ENCODE data around the gene CCDC102A.
A peak's percentile ranks its signal among the peaks of the same experiment; 100 is the strongest.

CCDC102A gene

DNA sequence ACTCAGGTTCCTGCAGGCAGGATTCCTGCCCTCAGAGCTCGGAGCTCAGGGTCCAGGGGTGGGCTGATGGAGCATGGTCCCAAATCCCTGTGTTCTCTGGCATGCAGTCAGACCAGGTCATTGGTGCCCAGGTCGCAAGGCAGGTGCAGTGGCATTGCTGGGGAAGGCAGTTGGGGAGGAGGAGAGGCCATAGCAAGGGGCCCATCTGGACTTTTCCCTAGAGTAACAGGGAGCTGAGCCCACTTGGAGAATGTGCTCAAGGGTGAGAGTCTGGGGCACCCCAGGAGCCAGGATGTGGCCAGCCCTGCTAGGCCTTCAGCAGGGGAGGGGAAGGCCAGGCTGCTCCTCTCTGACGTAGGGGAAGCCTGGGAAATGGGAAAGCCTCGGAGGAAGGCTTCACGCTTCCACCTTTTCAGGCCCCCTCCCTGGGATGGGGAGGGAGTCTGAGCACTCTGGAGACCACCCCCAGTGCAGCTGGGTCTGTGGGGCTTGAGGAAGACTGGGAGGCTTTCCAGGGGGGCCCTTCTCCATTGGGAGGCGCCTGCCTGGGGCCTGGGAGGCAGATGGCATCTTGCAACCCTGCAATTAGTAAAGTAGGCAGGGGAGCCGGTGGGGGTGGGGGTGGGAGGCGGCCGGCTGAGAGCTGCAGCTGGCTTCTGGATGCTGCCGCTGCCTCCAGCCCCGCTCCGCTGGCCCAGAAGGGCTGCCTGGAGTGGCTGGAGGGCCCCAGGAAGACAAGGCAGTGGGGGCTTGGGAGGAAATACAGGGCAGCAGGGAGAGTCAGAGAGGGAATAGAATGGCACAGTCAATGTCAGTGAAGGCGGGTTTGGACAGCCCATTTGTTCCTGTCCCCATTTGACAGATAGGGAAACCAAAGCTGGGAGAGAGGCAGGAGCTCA is 29.0 kb downstream of the CCDC102A start:
- no peak overlapping the region for H3K23ac ChIP-seq (ENCODE audit: low read length)
- H3K79me2 ChIP-seq (ENCODE audit: control insufficient read depth, insufficient read depth, low read length): no peaks in the 10 kb centered on the region
- no peaks in the 10 kb centered on the region for H3K4me1 ChIP-seq (ENCODE audit: control insufficient read depth, low read depth, low read length)
- no peak overlapping the region for H3K27ac ChIP-seq (ENCODE audit: low read depth, low read length)
- no peak overlapping the region for H3K4me2 ChIP-seq (ENCODE audit: low read length)
- no peak overlapping the region for H3K56ac ChIP-seq (ENCODE audit: low read length)
- H3K18ac ChIP-seq (ENCODE audit: low read length): no peak overlapping the region
- no peaks in the 10 kb centered on the region for H3K79me1 ChIP-seq (ENCODE audit: low read length)
- peak; percentile 48 for DNase-seq
- H3K36me3 ChIP-seq (ENCODE audit: control insufficient read depth, insufficient read depth, low read length): no peaks in the 10 kb centered on the region
- H3K4me3 ChIP-seq (ENCODE audit: low read length): no peak overlapping the region
- H3K9ac ChIP-seq (ENCODE audit: low read length): no peak overlapping the region
- H4K8ac ChIP-seq (ENCODE audit: low read depth, low read length): no peak overlapping the region
- WGBS (ENCODE audit: extremely low coverage, insufficient coverage, low lambda C conversion rate): no CpG with 5 or more reads among the region's 13 CpGs
- H3K27me3 ChIP-seq (ENCODE audit: insufficient read depth, low read length, poor library complexity): no peaks in the 10 kb centered on the region
- H2AK5ac ChIP-seq (ENCODE audit: low read length): no peak overlapping the region
- H3K4ac ChIP-seq (ENCODE audit: low read depth, low read length): no peak overlapping the region
- H2BK15ac ChIP-seq (replicated peaks; ENCODE audit: low read depth): no peak overlapping the region
- H2BK5ac ChIP-seq (ENCODE audit: low read length): no peak overlapping the region
- H4K5ac ChIP-seq (ENCODE audit: low read length): no peak overlapping the region
- H2BK120ac ChIP-seq (ENCODE audit: low read depth, low read length): no peak overlapping the region

- no peak overlapping the region for H3K4ac ChIP-seq (ENCODE audit: low read depth, low read length)
- no peak overlapping the region for H2AK5ac ChIP-seq (ENCODE audit: low read length)
- H3K9ac ChIP-seq (ENCODE audit: low read length): no peak overlapping the region
- no peak overlapping the region for H3K18ac ChIP-seq (ENCODE audit: low read length)
- H3K4me3 ChIP-seq (ENCODE audit: low read length): no peak overlapping the region
- H3K79me1 ChIP-seq (ENCODE audit: low read length): no peaks in the 10 kb centered on the region
- no peak overlapping the region for H2BK120ac ChIP-seq (ENCODE audit: low read depth, low read length)
- no peak overlapping the region for H3K4me2 ChIP-seq (ENCODE audit: low read length)
- no peak overlapping the region for H2BK15ac ChIP-seq (replicated peaks; ENCODE audit: low read depth)
- WGBS (ENCODE audit: extremely low coverage, insufficient coverage, low lambda C conversion rate): no CpG with 5 or more reads among the region's 6 CpGs
- H4K5ac ChIP-seq (ENCODE audit: low read length): no peak overlapping the region
- no peaks in the 10 kb centered on the region for H3K27me3 ChIP-seq (ENCODE audit: insufficient read depth, low read length, poor library complexity)
- H3K79me2 ChIP-seq (ENCODE audit: control insufficient read depth, insufficient read depth, low read length): no peaks in the 10 kb centered on the region
- H3K36me3 ChIP-seq (ENCODE audit: control insufficient read depth, insufficient read depth, low read length): no peaks in the 10 kb centered on the region
- DNase-seq: no peak
- no peak overlapping the region for H3K56ac ChIP-seq (ENCODE audit: low read length)
- no peak overlapping the region for H3K23ac ChIP-seq (ENCODE audit: low read length)
- no peak overlapping the region for H3K27ac ChIP-seq (ENCODE audit: low read depth, low read length)
- peaks cover 3% of the 10 kb centered on the region for H3K4me1 ChIP-seq (ENCODE audit: control insufficient read depth, low read depth, low read length)
- H4K8ac ChIP-seq (ENCODE audit: low read depth, low read length): no peak overlapping the region
- H2BK5ac ChIP-seq (ENCODE audit: low read length): no peak overlapping the region
These were observed 31.2 kb downstream of the CCDC102A start for GRCh38 chr16:57505169-57505568.

- Histone ChIP-seq H3K36me3 (ENCODE audit: control insufficient read depth, insufficient read depth, low read length) (no peaks in the 10 kb centered on the region), H3K79me2 (ENCODE audit: control insufficient read depth, insufficient read depth, low read length) (no peaks in the 10 kb centered on the region), H3K18ac (ENCODE audit: low read length) (no peak overlapping the region), H3K4me3 (ENCODE audit: low read length) (no peak overlapping the region), H3K4me1 (ENCODE audit: control insufficient read depth, low read depth, low read length) (peaks cover 3% of the 10 kb centered on the region), H3K27ac (ENCODE audit: low read depth, low read length) (no peak overlapping the region), H2BK5ac (ENCODE audit: low read length) (no peak overlapping the region), H2BK120ac (ENCODE audit: low read depth, low read length) (no peak overlapping the region), H3K4me2 (ENCODE audit: low read length) (no peak overlapping the region), H4K5ac (ENCODE audit: low read length) (no peak overlapping the region), H2BK15ac (replicated peaks; ENCODE audit: low read depth) (no peak overlapping the region), H3K23ac (ENCODE audit: low read length) (no peak overlapping the region), H3K56ac (ENCODE audit: low read length) (no peak overlapping the region), H3K4ac (ENCODE audit: low read depth, low read length) (no peak overlapping the region), H2AK5ac (ENCODE audit: low read length) (no peak overlapping the region), H3K9ac (ENCODE audit: low read length) (no peak overlapping the region), H4K8ac (ENCODE audit: low read depth, low read length) (no peak overlapping the region), H3K27me3 (ENCODE audit: insufficient read depth, low read length, poor library complexity) (no peaks in the 10 kb centered on the region), H3K79me1 (ENCODE audit: low read length) (no peaks in the 10 kb centered on the region)
- DNase-seq: no peak
- WGBS (ENCODE audit: extremely low coverage, insufficient coverage, low lambda C conversion rate): no CpG with 5 or more reads among the region's 5 CpGs
These were observed 31.9 kb downstream of the CCDC102A start for GRCh38 chr16:57504491-57504890.

DNA sequence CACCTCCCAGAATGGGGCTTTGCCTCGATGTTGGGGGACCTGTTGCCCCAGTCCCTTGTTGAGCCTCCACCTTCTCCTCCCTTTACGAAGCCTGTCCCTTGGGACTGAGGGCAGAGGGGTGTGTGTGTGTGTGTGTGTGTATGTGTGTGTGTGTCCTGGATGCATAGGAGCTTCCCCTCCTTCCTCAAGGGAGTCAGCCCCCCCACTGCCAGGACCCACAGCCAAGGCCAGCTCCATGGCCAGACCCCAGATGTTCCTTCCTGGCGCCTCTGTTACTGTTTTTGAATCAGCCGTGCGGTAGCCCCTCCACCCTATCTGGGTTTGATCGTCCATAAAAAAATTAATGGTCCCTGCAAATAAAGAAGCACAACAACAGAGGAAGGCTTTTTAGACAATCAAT is 32.4 kb downstream of the CCDC102A start:
- Histone ChIP-seq H3K27me3 (ENCODE audit: insufficient read depth, low read length, poor library complexity) (no peaks in the 10 kb centered on the region), H4K5ac (ENCODE audit: low read length) (no peak overlapping the region), H3K79me1 (ENCODE audit: low read length) (no peaks in the 10 kb centered on the region), H4K8ac (ENCODE audit: low read depth, low read length) (no peak overlapping the region), H3K36me3 (ENCODE audit: control insufficient read depth, insufficient read depth, low read length) (no peaks in the 10 kb centered on the region), H3K4me3 (ENCODE audit: low read length) (no peak overlapping the region), H3K9ac (ENCODE audit: low read length) (no peak overlapping the region), H2BK5ac (ENCODE audit: low read length) (no peak overlapping the region), H2AK5ac (ENCODE audit: low read length) (no peak overlapping the region), H3K79me2 (ENCODE audit: control insufficient read depth, insufficient read depth, low read length) (no peaks in the 10 kb centered on the region), H2BK15ac (replicated peaks; ENCODE audit: low read depth) (no peak overlapping the region), H2BK120ac (ENCODE audit: low read depth, low read length) (no peak overlapping the region), H3K27ac (ENCODE audit: low read depth, low read length) (no peak overlapping the region), H3K4me2 (ENCODE audit: low read length) (no peak overlapping the region), H3K56ac (ENCODE audit: low read length) (no peak overlapping the region), H3K4me1 (ENCODE audit: control insufficient read depth, low read depth, low read length) (peaks cover 3% of the 10 kb centered on the region), H3K18ac (ENCODE audit: low read length) (no peak overlapping the region), H3K23ac (ENCODE audit: low read length) (no peak overlapping the region), H3K4ac (ENCODE audit: low read depth, low read length) (no peak overlapping the region)
- whole genome bisulfite sequencing (ENCODE audit: extremely low coverage, insufficient coverage, low lambda C conversion rate): no CpG with 5 or more reads among the region's 6 CpGs
- no peak for DNase-seq

DNA sequence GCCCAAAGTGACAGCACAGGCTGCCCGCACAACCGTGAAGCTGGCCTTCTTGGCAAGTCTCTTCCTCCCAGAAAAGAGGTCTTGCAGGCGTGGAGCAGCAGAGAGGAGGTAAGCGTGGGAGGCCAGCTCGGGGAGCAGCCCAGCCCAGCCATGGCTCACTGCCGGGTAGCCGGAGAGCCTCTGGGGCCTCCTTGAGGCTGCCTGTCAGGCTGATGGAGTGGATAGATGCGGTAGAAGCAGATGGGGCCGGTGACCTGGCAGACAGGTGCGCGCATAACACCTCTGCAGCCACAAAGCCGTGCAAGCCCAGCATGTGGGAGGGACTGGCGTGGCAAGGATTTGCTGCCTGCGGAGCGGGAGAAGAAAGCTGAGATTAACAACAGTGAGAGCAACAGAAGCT is 33.0 kb downstream of the CCDC102A start:
- no peak overlapping the region for H3K18ac ChIP-seq (ENCODE audit: low read length)
- no peak overlapping the region for H3K27ac ChIP-seq (ENCODE audit: low read depth, low read length)
- H3K79me2 ChIP-seq (ENCODE audit: control insufficient read depth, insufficient read depth, low read length): no peaks in the 10 kb centered on the region
- peaks cover 3% of the 10 kb centered on the region for H3K4me1 ChIP-seq (ENCODE audit: control insufficient read depth, low read depth, low read length)
- WGBS (ENCODE audit: extremely low coverage, insufficient coverage, low lambda C conversion rate): no CpG with 5 or more reads among the region's 15 CpGs
- no peak overlapping the region for H2AK5ac ChIP-seq (ENCODE audit: low read length)
- H2BK120ac ChIP-seq (ENCODE audit: low read depth, low read length): no peak overlapping the region
- no peak overlapping the region for H4K8ac ChIP-seq (ENCODE audit: low read depth, low read length)
- H3K9ac ChIP-seq (ENCODE audit: low read length): no peak overlapping the region
- no peaks in the 10 kb centered on the region for H3K36me3 ChIP-seq (ENCODE audit: control insufficient read depth, insufficient read depth, low read length)
- no peak overlapping the region for H2BK5ac ChIP-seq (ENCODE audit: low read length)
- H3K4me2 ChIP-seq (ENCODE audit: low read length): no peak overlapping the region
- no peak overlapping the region for H3K4ac ChIP-seq (ENCODE audit: low read depth, low read length)
- no peaks in the 10 kb centered on the region for H3K27me3 ChIP-seq (ENCODE audit: insufficient read depth, low read length, poor library complexity)
- no peak for DNase-seq
- no peak overlapping the region for H4K5ac ChIP-seq (ENCODE audit: low read length)
- H3K4me3 ChIP-seq (ENCODE audit: low read length): no peak overlapping the region
- no peak overlapping the region for H3K23ac ChIP-seq (ENCODE audit: low read length)
- no peak overlapping the region for H2BK15ac ChIP-seq (replicated peaks; ENCODE audit: low read depth)
- H3K56ac ChIP-seq (ENCODE audit: low read length): no peak overlapping the region
- no peaks in the 10 kb centered on the region for H3K79me1 ChIP-seq (ENCODE audit: low read length)
